HCT116 (cell line): ENCODE data around the gene DPF3. TPM values are rescaled to one million over a fixed set of nuclear protein-coding genes. Genes with fewer than 3 reads are reported as not detected.

Experiments used
- ATAC-seq: fragments of 200-7000 bp; cut with Tn5 transposase; 2 replicates; pipeline ENCODE4 v1.9.1; 2020; ENCODE audit warnings: mild to moderate bottlenecking, moderate library complexity
- BruUV-seq: library from RNA; stranded (reverse); fragments of 400-500 nt; replicated peaks from 2 replicates; lab custom pipeline; 2021; lab: Mats Ljungman, UMichigan
- CTCF ChIA-PET: fragments of 300-600 bp; sonication (Branson Sonifier 250); formaldehyde crosslinking; loops from one replicate; lab custom pipeline; 2021; ENCODE audit warnings: antibody characterized with exemption; lab: Charles Lee
- POLR2A ChIA-PET: fragments of 300-600, 350-600 bp; sonication (Branson Sonifier 250); formaldehyde crosslinking; loops from one replicate; lab custom pipeline; 2021; ENCODE audit warnings: antibody characterized with exemption; lab: Charles Lee
- RAD21 ChIA-PET, 2 experiments: fragments of 300-600 bp; sonication (Branson Sonifier 250); formaldehyde crosslinking; loops; one replicate each; lab custom pipeline; 2023; ENCODE audit warnings: low total read pairs in 2 of 2; ENCODE audit not compliant: uncharacterized antibody in 2 of 2, unreplicated experiment in 2 of 2, low non-redundant PET in 1 of 2; lab: Charles Lee
- DNase-seq: peaks from one replicate; pipeline ENCODE4 v3.0.0-alpha.2; 2010; ENCODE audit warnings: low read depth, low spot score
- H2AFZ ChIP-seq: fragments of 200-600 bp; shearing (Covaris generic), sonication (generic); 2 replicates; pipeline ENCODE4 v1.6.1; 2017; ENCODE audit warnings: low read depth, mixed run types, mixed read lengths, antibody characterized with exemption, low read length; ENCODE audit not compliant: poor library complexity, severe bottlenecking
- H3K27ac ChIP-seq: 2 replicates; pipeline ENCODE4 v1.5.1; 2012; ENCODE audit warnings: low read depth, low read length
- H3K27me3 ChIP-seq: fragments of 200-600 bp; sonication (generic); 2 replicates; pipeline ENCODE4 v1.6.1; 2016; ENCODE audit warnings: mixed run types, low read length, mixed read lengths; ENCODE audit not compliant: insufficient read depth
- H3K36me3 ChIP-seq, 2 experiments: fragments of 200-500 bp in 1 of 2; fragments of 200-600 bp in 1 of 2; sonication (Bioruptor generic) in 1 of 2; sonication (generic) in 1 of 2; 2 replicates each; pipeline versions ENCODE4 v1.5.1 to v1.6.1; 2014 to 2016; ENCODE audit warnings: low read length in 2 of 2, inconsistent platforms in 1 of 2, mixed read lengths in 1 of 2, mixed run types in 1 of 2; ENCODE audit not compliant: insufficient read depth in 2 of 2, control insufficient read depth in 1 of 2
- H3K4me1 ChIP-seq, 2 experiments: fragments of 200-600 bp in 1 of 2; sonication (generic) in 1 of 2; 2 replicates each; pipeline versions ENCODE4 v1.5.1 to v1.6.1; 2012 to 2017; ENCODE audit warnings: low read length in 2 of 2, inconsistent platforms in 1 of 2, mild to moderate bottlenecking in 1 of 2, mixed read lengths in 1 of 2, mixed run types in 1 of 2, moderate library complexity in 1 of 2; ENCODE audit not compliant: insufficient read depth in 2 of 2, control insufficient read depth in 1 of 2
- H3K4me2 ChIP-seq: fragments of 200-600 bp; sonication (generic); 2 replicates; pipeline ENCODE4 v1.6.1; 2017; ENCODE audit warnings: mixed run types, low read length, mixed read lengths
- H3K4me3 ChIP-seq, 2 experiments: fragments of 200-600 bp in 1 of 2; sonication (generic) in 1 of 2; replicated peaks in 1 of 2; 2 replicates each; pipeline ENCODE4 v1.5.1; 2011 to 2016; ENCODE audit warnings: low read length in 2 of 2, control low read depth in 1 of 2, low read depth in 1 of 2, mild to moderate bottlenecking in 1 of 2, mixed read lengths in 1 of 2, mixed run types in 1 of 2
- H3K79me2 ChIP-seq: fragments of 200-600 bp; sonication (generic); 2 replicates; pipeline ENCODE4 v1.6.1; 2017; ENCODE audit warnings: mild to moderate bottlenecking, mixed run types, low read length, moderate library complexity, mixed read lengths; ENCODE audit not compliant: insufficient read depth
- H3K9ac ChIP-seq: fragments of 200-600 bp; sonication (generic); 2 replicates; pipeline ENCODE4 v1.6.1; 2016; ENCODE audit warnings: low read length, mixed read lengths
- H3K9me2 ChIP-seq: fragments of 200-600 bp; sonication (generic), shearing (Covaris generic); 2 replicates; pipeline ENCODE4 v1.6.1; 2017; ENCODE audit warnings: mixed run types, mild to moderate bottlenecking, moderate library complexity; ENCODE audit not compliant: insufficient read depth
- H3K9me3 ChIP-seq, 2 experiments: fragments of 200-500 bp in 1 of 2; fragments of 200-600 bp in 1 of 2; sonication (Bioruptor generic) in 1 of 2; sonication (generic) in 1 of 2; 2 replicates each; pipeline ENCODE4 v1.6.1; 2014 to 2017; ENCODE audit warnings: low read length in 2 of 2, mixed read lengths in 2 of 2, inconsistent platforms in 1 of 2, low read depth in 1 of 2, mild to moderate bottlenecking in 1 of 2, mixed run types in 1 of 2, moderate library complexity in 1 of 2; ENCODE audit not compliant: control insufficient read depth in 1 of 2, insufficient read depth in 1 of 2
- H4K20me1 ChIP-seq: fragments of 200-600 bp; sonication (generic), shearing (Covaris generic); 2 replicates; pipeline ENCODE4 v1.6.1; 2017; ENCODE audit warnings: mixed run types, mild to moderate bottlenecking, moderate library complexity; ENCODE audit not compliant: insufficient read depth
- CBX3 ChIP-seq: IDR thresholded peaks from 2 replicates; pipeline ENCODE4 v1.6.1; 2012; ENCODE audit warnings: low read depth
- EGR1 ChIP-seq: IDR thresholded peaks from 2 replicates; pipeline ENCODE4 v1.6.1; 2012; ENCODE audit warnings: low read depth
- ELF1 ChIP-seq: IDR thresholded peaks from 2 replicates; pipeline ENCODE4 v1.6.1; 2012; ENCODE audit warnings: low read depth, borderline replicate concordance
- POLR2A ChIP-seq: IDR thresholded peaks from 2 replicates; pipeline ENCODE4 v1.7.0; 2011; ENCODE audit warnings: borderline replicate concordance; ENCODE audit not compliant: insufficient read depth, insufficient read length; ENCODE audit errors: extremely low read depth
- SIN3A ChIP-seq: IDR thresholded peaks from 2 replicates; pipeline ENCODE4 v1.6.1; 2012; ENCODE audit warnings: low read depth
- SP1 ChIP-seq: IDR thresholded peaks from 2 replicates; pipeline ENCODE4 v1.6.1; 2012; ENCODE audit warnings: low read depth
- intact Hi-C: fragments of 100-400 bp; cut with micrococcal nuclease; formaldehyde crosslinking; loops from 2 replicates; pipeline ENCODE4 v1.10.0; 2022
- total RNA-seq: library from RNA; stranded (reverse); gene quantifications from one replicate; pipeline ENCODE4 v1.2.1, GENCODE V29; 2021; ENCODE audit not compliant: unreplicated experiment
- TF ChIP-seq, protein P1 (sequence below), 3 experiments: fragments of 200-600 bp in 1 of 3; sonication (generic) in 1 of 3; IDR thresholded peaks in 2 of 3; conservative IDR thresholded peaks in 1 of 3; 2 replicates each; pipeline ENCODE4 v1.5.1; 2012 to 2017; ENCODE audit warnings: low read depth in 2 of 3, low read length in 2 of 3, antibody characterized with exemption in 1 of 3, borderline replicate concordance in 1 of 3, control low read depth in 1 of 3, mild to moderate bottlenecking in 1 of 3, mixed read lengths in 1 of 3, mixed run types in 1 of 3, moderate library complexity in 1 of 3; ENCODE audit not compliant: insufficient read depth in 1 of 3

DPF3 gene
- total RNA-seq, 1 experiment from 2014 or later, result 0.27 TPM

DNA sequence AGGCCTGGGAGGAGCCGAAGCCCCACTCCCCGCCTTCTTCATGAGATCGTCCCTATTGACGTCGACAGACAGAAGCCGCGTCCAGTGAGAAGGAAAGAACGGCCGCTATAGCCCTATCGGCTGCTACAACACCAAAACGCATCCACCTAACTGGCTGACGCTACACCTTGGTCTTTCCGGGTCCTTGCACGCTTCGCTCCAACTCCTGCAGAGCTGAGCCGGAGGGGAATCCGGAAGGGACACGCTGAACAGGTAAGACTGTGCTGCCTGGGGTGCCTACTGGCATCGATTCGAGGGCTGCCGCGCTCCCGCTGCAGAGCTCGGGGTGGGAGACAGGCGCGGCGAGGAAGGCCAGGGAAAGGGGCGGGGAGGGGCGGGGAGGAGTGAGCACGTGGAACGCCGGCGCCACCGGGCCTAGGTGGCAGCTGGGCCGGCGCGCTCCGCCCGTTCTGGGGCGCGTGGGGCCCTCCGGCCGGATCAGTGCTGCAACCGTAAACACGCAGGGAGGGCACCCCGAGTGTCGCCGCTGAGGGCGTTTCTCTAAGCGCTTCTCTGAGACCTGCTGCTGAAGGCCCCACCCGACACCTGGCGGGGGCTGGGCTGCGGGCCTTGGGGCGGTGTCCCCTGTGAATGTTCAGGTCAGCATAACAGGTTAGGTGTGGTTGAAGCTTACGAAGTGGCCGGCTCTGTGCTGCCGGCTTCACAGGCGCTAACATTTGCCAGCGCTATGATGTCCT is 32.6 kb upstream of the DPF3 start, which contains the start of gene DCAF4 (continued):
- TF ChIP-seq, protein P1, sequence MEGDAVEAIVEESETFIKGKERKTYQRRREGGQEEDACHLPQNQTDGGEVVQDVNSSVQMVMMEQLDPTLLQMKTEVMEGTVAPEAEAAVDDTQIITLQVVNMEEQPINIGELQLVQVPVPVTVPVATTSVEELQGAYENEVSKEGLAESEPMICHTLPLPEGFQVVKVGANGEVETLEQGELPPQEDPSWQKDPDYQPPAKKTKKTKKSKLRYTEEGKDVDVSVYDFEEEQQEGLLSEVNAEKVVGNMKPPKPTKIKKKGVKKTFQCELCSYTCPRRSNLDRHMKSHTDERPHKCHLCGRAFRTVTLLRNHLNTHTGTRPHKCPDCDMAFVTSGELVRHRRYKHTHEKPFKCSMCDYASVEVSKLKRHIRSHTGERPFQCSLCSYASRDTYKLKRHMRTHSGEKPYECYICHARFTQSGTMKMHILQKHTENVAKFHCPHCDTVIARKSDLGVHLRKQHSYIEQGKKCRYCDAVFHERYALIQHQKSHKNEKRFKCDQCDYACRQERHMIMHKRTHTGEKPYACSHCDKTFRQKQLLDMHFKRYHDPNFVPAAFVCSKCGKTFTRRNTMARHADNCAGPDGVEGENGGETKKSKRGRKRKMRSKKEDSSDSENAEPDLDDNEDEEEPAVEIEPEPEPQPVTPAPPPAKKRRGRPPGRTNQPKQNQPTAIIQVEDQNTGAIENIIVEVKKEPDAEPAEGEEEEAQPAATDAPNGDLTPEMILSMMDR (IDR thresholded peaks at IDR 0.05 in 2 of 3, conservative IDR thresholded peaks at IDR 0.05 in 1 of 3; ENCODE audit: borderline replicate concordance in 1 of 3, insufficient read depth in 1 of 3, low read depth in 2 of 3, low read length in 2 of 3), result no peak
- TF ChIP-seq POLR2A, result peak; percentile 15
- peak; percentile 93 for TF ChIP-seq SP1
- peak; percentile 74 for TF ChIP-seq SIN3A
- no peak for TF ChIP-seq CBX3

DNA sequence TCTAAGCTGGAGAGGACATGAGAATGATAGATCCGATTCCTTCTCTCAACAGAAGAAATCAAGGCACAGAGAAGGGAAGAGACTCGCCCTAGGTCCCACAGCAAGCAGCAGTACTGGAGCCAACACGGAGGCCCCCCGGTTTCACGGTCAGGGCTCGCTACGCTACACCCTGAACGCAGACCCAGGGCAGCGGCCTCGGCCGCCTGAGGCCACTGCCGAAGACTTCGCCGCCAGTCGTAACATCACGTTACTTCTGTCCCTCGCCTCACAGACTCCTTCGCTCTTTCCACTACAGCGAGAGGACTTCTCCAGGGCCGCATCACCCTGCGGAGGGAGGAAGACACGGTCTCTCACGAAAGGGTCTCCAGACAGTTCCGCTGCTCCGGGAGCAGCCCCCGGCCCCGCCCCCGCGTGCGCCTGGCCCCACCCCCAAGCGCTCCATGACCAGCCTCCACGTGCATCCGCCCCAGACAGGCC is 32.0 kb upstream of the DPF3 start:
- Histone ChIP-seq H3K4me1 (peaks cover 3 to 26% of the 10 kb centered on the region in 2 experiments; a peak in 3 of 4 replicates), H3K9me3 (no peaks in the 10 kb centered on the region), H3K4me2 (peak overlapping the region; percentile 89), H3K4me3 (peak overlapping the region; percentile 19 to 66; a peak in 2 of 4 replicates), H3K27me3 (no peaks in the 10 kb centered on the region), H3K36me3 (no peaks in the 10 kb centered on the region), H2AFZ (no peak overlapping the region), H3K9ac (peak overlapping the region; percentile 83; the same call in 1 of the 2 replicates), H3K79me2 (peaks cover 31% of the 10 kb centered on the region; the same call in 1 of the 2 replicates), H3K9me2 (no peaks in the 10 kb centered on the region), H4K20me1 (no peaks in the 10 kb centered on the region), H3K27ac (no peak overlapping the region; the same call in 1 of the 2 replicates)
- BruUV-seq, result no TSS peak
- CTCF ChIA-PET, result interaction anchor here (0.6 to 2.3 kb wide), 3 partner anchors 23 to 412 kb away, joined by 3 to 8 read pairs (median 3); no protein-coding TSS in a partner anchor
- DNase-seq (no peak), ATAC-seq (peak; percentile 1; the same call in 1 of the 2 replicates)
- intact Hi-C loops, result loop anchor here (2.0 kb wide), 1 partner anchor 37 kb away; no protein-coding TSS in a partner anchor
- RAD21 ChIA-PET, result interaction anchor here in 1 of 2 experiments (0.8 kb wide), 1 partner anchor 412 kb away, joined by 3 read pairs; no protein-coding TSS in a partner anchor
- POLR2A ChIA-PET, result interaction anchor here (1.2 kb wide), 1 partner anchor 101 kb away, joined by 3 read pairs; the partner anchor contains the start of gene ZFYVE1
- TF ChIP-seq ELF1, result no peak
- peak; percentile 18; the same call in 1 of the 2 replicates for TF ChIP-seq EGR1
